GM21381 (cell line): ENCODE results near the gene BGN.

Experiments used
- ATAC-seq: cut with Tn5 transposase; IDR thresholded peaks from one replicate; pipeline ENCODE4 v1.9.1; 2021; ENCODE audit warnings: mild to moderate bottlenecking, moderate library complexity; ENCODE audit not compliant: unreplicated experiment

Gene BGN

DNA sequence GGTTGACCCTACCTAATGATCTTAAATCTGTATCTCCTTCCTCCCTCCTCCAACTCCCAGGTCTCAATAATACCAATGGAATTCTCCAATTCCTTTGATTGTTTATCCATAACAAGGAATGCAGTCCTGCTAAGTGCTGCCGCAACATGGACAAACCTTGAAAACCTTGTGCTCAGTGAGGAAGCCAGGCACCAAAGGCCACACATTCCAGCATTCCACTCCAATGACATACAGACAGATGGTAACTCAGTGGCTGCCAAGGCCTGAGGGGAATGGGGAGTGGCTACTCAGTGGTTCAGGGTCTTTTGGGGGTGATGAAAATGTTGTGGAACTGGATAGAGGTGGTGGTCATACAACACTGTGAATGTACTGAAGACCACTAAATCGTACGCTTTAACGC lies 34.8 kb upstream of the BGN start:
- no peak for ATAC-seq

DNA sequence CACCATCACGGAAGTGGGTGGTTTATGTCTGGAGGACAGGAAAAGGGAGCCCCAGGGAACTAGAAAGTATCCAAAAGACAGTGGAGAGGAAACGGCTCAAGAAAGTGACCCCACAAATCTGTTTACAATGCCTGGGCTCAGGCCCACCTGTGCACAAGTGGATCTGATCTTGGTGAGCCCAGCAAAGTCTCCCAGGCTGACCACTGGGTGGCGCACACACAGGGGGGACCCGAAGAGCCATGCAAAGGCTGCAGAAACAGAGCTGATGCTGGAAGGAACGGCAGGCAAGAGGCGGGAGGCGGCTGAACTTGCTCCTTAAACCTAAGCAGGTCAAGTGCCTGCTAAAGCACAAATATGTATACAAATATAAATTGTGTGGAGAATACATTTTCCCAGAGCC lies 34.0 kb upstream of the BGN start:
- no peak for ATAC-seq

DNA sequence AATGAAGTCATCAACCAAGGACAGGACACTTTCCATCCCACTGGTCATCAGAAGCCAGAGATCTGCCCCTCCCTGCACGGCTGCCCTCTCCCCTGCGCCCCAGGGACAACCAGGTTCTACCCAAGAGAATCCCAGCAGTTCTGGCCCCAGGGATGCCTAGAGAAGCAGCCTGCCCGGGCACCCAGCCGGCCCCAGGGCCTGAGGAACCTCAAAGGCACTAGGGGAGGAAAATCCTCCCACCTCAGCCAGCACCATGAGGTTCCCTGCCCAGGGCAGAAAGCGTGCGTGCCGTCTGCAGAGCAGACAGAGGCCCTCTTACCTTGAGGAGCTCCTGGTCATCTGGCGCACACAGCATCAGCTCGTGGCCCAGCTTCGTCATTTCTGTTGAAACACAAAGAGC lies 32.5 kb upstream of the BGN start:
- ATAC-seq, result no peak

DNA sequence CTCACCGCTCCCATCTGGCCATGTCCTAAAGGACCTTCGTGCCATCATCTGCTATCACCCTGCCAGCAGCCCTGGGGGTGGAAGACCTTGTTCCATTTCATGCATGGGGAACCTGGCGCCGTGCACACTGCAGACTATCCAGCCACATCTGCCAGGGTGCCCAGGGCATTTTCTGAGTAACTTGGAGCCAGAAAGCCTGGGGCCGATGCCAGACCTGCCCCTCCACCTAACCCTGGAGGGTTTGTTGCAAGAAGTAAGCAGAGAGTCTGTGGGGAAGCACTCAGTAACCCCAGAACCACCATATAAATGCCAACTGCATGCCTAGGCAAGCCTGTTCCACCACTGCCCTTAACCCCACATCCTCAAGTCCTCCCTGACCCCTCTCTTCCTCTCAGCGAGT lies 31.7 kb upstream of the BGN start:
- no peak for ATAC-seq

DNA sequence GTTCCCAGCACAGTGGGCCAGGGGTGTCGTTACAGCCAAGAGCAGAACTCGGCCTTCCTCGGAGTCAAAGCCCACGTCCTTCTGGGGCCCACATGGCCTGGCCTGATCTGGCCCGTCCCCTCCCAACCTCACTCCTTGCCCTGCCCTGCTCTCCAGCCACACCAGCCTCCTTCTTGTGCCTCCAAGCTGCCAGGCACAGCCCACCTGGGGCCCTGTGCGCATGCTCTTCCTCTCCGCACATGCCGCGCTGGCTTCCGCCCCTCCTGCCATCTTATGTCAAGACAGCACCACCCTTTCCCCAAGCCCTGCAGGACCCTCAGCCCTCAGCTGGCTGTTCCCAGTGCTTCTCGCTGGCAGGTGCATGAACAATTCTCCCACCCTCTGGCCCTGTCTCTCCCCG lies 31.2 kb upstream of the BGN start:
- no peak for ATAC-seq

DNA sequence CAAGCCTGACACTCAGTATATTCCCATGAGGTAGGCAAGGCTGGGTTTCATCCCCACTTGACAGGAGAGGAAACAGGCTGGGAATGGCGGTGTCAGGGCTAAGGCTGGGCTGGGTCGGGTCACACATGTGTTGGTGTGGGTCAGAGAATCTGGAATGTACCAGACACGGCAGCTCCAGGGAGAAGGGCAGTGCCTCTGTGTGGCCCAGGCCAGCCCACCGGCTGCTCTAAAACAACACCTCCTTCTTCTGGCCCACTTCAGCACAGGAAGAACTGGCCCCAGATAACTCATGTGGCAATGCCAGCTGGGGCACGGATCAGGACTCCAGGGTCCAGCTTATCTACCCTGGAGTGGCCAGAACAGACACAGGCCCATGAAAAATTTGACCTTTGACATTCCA lies 30.7 kb upstream of the BGN start:
- ATAC-seq, result no peak

DNA sequence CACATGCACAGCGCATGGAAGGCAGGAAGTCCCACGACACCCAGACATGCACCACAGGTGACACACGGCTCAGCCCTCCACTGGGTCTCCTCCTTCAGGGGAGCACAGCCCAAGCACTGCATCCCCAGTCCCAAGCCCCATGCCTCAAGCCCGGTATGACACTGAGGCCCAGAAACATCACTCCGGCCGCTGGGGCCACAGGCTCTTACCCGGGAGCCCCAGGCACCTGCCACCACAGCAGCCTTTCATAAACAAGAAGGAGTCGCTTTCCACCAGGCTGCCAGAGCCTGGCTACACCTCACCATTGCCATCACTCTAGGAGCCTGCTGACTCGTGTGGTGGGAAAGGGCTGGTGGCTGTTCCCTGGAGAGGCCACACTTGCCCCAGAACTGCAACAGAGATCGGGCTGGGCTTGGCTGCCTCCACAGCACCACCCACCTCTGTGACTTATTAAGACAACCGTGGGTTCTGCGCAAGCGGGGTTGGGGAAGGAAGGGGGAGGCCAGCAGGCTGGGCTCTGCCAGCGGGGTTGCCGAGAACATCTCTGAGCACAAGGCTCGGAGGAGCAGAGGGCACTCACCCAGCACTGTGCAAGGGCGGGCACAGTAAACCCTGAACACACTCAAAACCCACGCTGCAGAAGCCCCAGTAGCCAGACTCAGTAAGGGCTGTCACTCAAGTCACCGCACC lies 28.9 kb upstream of the BGN start:
- no peak for ATAC-seq

DNA sequence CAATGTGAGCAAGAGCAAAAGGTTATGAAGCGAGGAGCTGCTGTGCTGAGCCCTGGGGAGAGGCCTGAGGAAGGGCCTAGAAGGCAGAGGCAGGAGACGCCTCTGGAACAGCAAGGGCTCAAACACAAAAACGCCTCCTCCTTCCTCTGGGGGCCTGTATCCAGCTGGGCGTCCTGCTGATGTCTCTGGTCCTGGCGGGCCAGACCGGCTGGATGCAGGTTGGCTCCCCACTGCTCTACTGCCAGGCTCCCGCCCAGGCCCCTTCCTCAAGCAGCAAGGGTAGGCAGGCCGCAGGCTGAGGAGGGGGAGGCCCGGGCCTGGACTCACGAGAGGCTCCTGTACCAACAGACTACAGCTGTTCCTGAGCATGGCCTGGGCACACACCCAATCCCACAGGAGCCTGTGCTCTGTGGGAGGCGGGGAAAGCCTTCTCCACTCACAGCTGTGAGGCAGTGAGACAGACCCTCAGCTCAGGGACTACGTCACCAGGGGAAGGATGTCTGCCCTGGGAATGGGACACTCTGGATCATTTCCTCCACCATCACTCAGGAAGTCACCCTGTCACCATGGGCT lies 26.7 kb upstream of the BGN start:
- no peak for ATAC-seq

DNA sequence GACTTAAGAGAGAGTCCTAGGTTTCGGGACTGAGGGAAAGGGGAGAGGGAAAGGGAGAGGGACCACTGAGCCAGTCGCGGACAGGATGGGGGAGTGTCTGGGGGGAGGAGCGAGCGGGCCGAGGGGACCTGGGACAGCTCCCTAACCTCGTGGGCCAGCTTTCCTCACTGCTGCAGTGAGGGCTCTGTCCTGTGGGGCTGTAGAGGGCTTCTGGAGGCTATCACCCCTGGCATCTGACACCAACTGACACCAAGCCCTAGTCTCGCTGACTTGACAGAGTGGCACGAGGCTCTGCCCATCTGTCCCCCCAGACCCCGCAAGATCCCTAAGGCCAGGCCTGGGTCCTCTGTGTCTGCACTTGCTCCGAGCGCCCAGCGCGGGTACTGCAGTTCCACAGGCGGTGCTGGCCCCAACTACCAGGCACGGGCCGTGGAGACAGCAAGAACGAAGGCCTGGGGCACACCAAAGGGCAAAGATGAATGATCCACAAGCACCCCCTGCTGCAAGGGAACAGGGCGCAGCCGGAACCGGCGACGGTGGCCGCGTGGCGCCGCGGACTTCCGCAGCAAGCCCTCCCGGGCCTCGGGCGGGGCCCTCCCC lies 24.9 kb upstream of the BGN start:
- peak; percentile 31 for ATAC-seq

DNA sequence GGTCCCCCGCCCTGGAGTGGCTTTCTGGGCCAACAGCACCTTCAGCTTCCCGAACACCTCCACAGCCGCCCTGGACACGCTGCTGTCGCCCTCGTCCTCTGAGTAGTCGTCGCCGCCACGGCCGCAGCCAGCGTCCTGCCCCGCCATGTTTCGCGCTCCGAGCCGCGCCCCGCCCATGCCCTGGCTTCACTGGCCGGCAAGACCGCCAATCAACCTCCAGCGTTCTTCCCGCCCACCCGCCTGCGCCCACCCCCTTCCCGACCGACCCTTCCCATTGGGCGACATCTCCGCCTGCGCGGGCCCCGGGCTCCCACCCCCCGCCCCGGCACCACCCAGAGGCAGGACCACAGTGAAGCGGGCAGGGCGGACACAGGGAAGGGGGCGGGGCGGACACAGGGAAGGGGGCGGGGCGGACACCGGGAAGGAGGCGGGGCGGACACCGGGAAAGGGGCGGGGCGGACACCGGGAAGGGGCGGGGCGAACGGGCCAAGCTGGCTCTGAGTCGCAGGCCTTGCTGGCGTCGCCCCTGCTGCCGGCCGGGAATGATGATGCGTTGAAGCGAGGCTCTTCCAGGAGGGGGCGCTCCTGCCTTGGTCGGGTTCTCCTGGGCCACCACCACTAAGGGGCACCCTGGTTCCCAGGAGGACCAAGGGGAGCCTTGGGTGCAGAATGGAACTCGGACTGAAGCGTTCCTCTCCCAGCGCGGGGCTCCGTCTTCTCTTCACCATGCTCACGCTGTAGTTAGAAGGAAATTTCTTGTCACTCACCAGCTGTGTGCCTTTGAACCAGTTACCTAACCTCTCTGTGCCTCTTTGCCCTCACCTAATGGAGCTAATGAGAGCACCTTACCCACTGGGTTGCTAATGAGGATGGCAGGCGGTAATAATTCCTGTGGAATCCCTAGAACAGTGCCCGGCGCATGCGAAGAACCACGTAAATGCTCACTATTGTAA lies 24.1 kb upstream of the BGN start, which contains the start of gene HAUS7:
TSS of gene HAUS7 (minus strand) at position 166 of the 953 bp plus-strand sequence. CDS start at position 147, 19 bp downstream.
- peak; percentile 81 for ATAC-seq

DNA sequence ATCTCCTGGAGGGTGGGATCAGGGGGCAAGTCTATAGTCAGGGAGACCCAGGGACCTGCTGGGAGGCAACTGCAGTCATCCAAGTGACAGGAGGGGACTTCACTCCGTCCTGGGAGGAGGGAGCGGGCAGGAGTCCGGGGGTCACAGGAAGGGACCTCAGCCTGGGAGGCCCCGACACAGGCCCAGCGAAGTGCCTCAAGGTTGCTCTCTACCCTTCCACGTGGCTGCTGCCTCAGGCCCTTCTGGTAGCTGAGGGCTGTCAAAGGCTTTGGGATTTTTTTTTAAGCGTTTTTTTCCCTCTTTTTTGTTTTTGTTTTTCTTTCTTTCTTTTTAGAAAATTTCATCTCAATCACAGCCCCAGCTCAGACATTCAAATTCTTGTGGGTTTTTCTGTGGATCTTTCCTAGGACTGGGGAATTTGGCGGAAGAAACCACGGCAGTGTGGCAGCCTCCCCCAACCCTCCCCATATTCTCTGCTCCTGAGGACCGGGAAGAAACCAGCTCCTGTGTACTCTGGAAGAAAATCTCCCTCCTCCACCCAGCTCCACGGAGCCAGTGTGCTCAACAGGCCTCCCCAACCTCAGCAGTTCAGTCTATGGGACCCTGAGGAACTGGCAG lies 23.0 kb upstream of the BGN start:
- ATAC-seq, result no peak

DNA sequence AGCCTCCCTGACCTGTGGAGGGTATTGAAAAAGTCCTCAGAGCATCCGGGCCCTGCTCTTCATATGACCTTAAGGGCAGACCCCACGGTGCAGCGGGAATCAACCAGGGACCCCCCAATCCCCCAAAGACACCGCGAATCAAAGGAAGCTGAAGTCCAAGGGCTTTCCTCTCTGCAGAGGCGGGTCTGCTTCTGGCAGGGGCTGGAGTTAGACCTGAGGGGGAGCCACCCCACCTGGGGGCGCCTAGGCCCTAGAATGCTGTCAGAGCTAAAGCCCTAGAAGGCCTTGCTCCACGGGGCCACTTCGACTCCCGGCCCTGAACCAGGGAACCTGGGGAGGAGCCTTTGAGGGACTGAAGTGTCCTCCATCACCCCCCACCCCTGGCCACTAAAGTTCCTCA lies 21.7 kb upstream of the BGN start:
- ATAC-seq, result no peak

DNA sequence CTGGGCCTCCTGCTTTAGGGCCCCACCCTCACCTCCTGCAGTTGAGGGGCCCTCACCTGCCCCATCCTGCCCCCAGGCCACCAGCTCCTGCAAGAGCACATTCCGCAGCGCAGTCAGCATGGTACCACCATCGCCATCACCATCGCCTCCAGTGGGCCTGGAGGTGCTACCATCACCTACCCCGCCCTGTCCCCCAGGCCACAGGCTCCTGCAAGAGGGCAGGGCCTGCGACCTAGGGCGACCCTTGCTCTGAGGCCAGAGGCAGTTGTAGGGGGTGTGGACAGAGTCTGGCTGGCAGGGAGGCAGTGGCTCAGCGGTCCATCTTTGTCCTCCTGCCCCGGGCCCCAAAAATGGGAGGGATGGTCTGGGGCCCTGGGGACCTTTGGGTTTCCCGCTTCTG lies 20.5 kb upstream of the BGN start:
- no peak for ATAC-seq

DNA sequence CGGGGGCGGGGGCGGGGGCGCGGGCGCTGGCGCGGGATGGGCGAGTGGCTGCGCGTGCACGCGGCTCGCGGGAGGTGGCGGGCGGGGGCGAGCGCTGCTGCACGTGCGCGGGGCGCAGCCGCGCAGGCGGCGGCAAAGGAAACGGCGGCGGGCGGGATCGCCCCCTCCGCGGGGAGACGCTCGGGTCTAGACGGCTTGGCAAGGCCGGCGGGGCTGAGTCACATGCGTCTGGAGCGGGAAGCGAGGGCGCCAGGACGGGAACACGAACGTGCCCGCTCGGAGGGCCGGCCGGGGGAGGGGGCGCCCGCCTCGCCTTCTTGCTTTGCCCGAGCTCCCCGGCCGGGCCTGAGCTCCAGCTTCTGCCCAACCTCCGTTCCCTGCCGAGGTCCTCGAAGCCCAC lies 20.1 kb upstream of the BGN start:
- no peak for ATAC-seq

DNA sequence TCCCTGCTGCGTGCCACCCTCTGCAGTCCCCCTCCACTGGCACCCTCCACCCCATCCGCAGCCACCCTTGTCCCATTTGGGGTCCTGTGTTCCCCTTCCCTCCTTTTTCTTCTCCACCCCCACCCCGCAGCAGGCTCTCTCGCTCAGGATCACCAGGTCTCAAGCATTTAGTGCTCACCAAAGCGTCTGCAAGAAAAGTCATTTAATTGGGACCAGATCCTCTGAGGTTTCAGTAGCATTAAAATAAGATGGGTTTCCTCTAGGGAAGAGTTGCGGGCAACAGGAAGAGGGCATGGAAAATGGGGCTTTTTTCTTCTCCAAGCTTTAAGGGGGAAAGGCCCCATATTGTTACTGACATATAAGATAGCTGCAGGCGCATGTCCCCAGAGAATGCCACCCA lies 19.5 kb upstream of the BGN start:
- ATAC-seq, result no peak

DNA sequence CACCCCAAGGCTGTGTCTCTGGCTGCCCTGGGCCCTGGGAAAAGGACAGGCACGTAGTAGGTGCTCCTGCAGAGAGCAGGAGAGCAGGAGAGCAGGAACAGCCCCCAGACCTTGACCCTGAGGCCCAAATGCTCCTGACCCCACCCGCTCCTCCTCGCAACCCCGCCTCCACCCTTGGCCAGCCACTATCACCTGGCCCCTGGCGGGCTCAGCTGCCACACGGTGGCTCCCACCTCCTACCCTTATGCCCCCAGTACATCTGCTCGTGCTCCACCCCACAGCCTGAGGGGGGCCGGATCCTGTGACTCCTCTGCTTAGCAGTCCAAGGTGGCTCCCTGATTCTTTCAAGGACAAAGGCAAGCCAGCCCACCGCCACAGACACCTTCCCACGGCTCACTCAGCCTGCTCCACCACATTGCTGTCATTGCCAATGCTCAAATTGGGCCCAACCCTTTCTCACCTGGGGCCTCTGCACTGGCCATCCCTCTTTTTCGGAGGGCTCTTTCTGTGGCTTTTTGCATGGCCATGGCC lies 19.0 kb upstream of the BGN start:
- no peak for ATAC-seq

DNA sequence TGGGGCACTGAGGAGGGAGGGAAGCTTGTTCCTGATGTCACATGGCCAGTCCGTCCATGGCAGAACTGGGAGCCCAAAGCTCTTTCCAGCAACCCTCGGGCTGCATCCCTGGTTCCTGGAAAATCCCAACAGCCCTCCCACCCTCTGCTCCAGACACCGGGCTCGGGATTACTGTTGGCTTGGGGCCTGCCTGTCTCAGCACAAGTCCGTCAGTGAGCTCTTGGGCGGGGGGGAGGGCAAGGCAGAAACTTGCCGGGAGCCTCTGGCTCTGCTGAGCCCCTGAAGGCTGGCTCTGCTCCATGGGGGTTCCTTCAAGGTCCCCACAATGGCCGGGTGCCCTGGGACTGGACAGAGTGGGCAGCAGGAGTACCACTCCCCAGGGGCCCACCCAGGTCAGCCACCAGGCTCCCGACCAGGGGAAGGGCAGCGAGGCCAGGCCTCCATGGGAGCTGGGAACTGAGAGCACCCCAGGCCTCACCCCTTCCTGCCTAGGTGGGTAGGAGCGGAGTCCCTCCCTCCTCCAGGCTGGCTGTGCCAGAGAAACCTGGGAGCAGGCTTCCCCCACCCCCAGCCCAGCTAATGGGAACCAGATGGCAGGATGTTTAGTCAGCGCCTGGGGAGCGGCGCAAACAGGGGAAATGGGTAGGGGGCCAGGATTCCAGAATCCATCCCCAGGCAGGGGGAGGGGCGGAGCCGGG lies 18.0 kb upstream of the BGN start:
- ATAC-seq, result no peak

DNA sequence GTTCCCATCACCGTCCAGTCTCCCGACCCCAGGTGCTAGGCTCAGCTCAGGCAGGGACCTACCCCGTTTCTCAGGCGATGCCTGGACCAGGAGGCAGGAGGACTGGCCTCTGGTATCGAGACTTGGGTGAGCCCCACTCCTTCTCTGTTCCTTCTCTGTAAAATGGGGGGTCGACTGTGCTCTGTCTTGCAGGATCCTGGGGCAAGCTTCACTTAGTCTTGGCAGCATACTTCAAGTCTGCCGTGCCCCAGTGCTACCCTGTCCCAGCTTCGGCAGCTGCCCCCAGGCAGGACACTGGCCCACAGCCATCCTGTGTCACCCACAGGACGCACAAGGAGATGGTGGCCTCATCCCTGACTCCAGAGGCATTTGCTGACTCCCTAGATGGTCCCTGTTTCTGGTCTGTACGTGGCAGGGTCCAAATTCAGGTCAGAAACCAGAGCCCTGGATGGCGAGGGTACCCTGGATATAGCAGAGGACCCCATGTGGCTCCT lies 17.4 kb upstream of the BGN start:
- no peak for ATAC-seq

DNA sequence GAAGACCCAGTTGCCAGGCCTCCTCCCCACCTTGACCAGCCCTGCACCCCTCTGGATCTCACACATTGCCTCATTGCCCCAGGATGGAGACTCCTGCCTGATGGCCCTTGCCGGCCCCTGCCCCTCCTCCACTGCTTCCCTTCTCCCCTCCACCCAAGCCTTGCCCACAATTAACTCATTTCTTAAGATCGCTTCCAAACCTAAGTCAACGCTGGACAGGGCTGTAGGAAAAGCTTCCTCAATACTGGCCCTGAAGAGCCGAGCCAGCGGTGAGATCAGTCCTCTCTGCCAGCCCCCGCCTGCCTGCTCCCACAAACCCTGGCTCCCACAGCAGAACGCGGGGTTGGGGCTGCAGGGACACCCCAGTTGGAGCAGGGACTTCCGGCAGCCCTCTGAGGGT lies 16.9 kb upstream of the BGN start:
- no peak for ATAC-seq

DNA sequence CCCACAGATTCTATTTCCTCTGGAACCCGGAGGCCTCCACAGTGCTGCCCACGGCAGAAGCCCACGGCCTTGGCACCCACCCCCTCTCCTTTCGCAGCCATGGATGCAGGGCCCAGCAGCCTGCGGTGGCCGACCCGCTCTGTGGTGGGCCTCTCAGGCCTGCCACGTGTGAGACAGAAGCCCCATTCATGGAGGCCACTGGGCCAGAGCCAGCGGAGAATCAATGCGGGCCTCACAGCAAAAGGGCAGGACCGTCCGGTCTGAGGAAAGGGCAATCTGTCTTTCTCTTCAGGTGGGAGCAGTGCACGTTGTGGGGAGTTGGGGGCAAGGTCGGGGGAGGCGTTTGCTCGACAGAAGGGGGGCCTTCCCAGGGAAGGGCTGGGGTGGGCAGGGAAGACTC lies 16.0 kb upstream of the BGN start:
- ATAC-seq, result no peak
